H1 (cell line): ENCODE data around the gene SLC17A4. TPM values are rescaled to one million over a fixed set of nuclear protein-coding genes. Genes with fewer than 3 reads are reported as not detected.

ENCODE experiments used
- CBX8 ChIP-seq: fragments of 300-800, 300-1000 bp; sonication (generic); IDR thresholded peaks from 2 replicates; pipeline ENCODE4 v1.7.1; 2016; ENCODE audit warnings: low read depth, low read length, borderline replicate concordance
- SP2 ChIP-seq: IDR thresholded peaks from 2 replicates; pipeline ENCODE4 v1.6.1; 2012; ENCODE audit warnings: mild to moderate bottlenecking, low read length, inconsistent platforms
- polyA plus RNA-seq, 7 experiments: library from polyadenylated mRNA; depleted of rRNA in 3 of 7; stranded (reverse) in 5 of 7; unstranded in 2 of 7; fragments of >200 nt in 5 of 7; fragments of 200-250 nt in 2 of 7; gene quantifications; 1 replicate in 5 of 7; 2 replicates in 1 of 7; 4 replicates in 1 of 7; pipeline versions ENCODE4 v1.2.1 to v1.2.3, GENCODE V29; 2011 to 2013; ENCODE audit warnings: missing spikeins in 2 of 7, mixed read lengths in 2 of 7
- total RNA-seq: library from RNA; stranded (reverse); fragmentation: NEBNext Ultra II Directional; extraction: Animal tissue kit (Norgen Biotek cat#: 25700); gene quantifications from 2 replicates; pipeline ENCODE4 v1.2.1, GENCODE V29; 2021

Gene SLC17A4
- total and polyA plus RNA-seq, 2 of the 8 experiments (the other 6 are each of a cell fraction or from before 2014, with no cell fraction given), result not detected

- TF ChIP-seq CBX8 (no peak), SP2 (no peak)
Observed at GRCh38 chr6:25768566-25768965, 14.0 kb downstream of the SLC17A4 start (continued).
